ENCODE measurements around the gene UCN. TPM values are rescaled to one million over a fixed set of nuclear protein-coding genes. Genes with fewer than 3 reads are reported as not detected.

Gene UCN, protein sequence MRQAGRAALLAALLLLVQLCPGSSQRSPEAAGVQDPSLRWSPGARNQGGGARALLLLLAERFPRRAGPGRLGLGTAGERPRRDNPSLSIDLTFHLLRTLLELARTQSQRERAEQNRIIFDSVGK
- polyA plus RNA-seq (2011; rRNA removed) (0.40 TPM in 1 of 2 replicates, not detected in the other), polyA minus RNA-seq (2011; rRNA and poly(A)+ RNA removed) (not detected in 2 replicates)

DNA sequence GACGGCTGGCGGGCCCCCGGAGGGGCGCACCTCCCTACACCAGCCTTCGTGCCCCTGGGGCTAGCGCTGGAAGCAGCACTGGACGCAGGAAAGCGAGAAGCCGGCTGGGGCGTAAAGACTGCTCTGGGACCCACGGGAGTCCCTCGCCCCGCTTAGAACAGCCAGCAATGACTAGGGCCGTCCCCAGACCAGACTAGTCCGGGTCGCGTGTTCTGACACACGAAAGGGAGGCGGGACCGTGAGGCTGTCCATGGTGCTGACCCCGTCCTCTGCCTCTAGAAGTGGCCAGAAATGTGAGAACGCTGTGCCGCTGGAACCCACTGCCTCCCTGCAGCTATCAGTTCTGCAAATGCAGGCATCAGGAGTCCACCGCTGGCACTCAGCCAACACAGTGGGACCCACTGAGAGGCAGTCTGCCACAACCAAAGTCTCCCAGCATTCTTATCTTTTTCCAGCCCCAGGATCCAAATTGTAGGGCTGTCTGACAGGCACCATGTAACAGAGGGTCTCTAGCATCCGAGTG is at the start of gene UCN:
TSS of gene UCN (minus strand) at position 87 of the 523 bp plus-strand sequence. CDS start 550 bp downstream, outside the sequence.
- peaks cover 38% of the 10 kb centered on the region for H3K27me3 ChIP-seq (ENCODE audit: control insufficient read depth, insufficient read depth, low read length)
- no peak for DNase-seq (ENCODE audit: low read depth, low spot score)
- no peak within 1 kb of the TSS for H3K4me3 ChIP-seq (ENCODE audit: low read depth, low read length)
- POLR2A ChIA-PET, result no interaction called here
- CTCF ChIA-PET, result interaction anchor here (1.1 kb wide), 1 partner anchor 28 kb away, joined by 6 read pairs; no protein-coding TSS in a partner anchor
- TF ChIP-seq, protein P1, sequence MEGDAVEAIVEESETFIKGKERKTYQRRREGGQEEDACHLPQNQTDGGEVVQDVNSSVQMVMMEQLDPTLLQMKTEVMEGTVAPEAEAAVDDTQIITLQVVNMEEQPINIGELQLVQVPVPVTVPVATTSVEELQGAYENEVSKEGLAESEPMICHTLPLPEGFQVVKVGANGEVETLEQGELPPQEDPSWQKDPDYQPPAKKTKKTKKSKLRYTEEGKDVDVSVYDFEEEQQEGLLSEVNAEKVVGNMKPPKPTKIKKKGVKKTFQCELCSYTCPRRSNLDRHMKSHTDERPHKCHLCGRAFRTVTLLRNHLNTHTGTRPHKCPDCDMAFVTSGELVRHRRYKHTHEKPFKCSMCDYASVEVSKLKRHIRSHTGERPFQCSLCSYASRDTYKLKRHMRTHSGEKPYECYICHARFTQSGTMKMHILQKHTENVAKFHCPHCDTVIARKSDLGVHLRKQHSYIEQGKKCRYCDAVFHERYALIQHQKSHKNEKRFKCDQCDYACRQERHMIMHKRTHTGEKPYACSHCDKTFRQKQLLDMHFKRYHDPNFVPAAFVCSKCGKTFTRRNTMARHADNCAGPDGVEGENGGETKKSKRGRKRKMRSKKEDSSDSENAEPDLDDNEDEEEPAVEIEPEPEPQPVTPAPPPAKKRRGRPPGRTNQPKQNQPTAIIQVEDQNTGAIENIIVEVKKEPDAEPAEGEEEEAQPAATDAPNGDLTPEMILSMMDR (IDR thresholded peaks at IDR 0.05; ENCODE audit: low read depth, low read length), result no peak
- peaks cover 5% of the 10 kb centered on the region; the same call in 1 of the 2 replicates for H3K9me3 ChIP-seq (ENCODE audit: control insufficient read depth, insufficient read depth, low read length)
- H3K27ac ChIP-seq (ENCODE audit: low read depth, low read length), result no peak within 1 kb of the TSS

DNA sequence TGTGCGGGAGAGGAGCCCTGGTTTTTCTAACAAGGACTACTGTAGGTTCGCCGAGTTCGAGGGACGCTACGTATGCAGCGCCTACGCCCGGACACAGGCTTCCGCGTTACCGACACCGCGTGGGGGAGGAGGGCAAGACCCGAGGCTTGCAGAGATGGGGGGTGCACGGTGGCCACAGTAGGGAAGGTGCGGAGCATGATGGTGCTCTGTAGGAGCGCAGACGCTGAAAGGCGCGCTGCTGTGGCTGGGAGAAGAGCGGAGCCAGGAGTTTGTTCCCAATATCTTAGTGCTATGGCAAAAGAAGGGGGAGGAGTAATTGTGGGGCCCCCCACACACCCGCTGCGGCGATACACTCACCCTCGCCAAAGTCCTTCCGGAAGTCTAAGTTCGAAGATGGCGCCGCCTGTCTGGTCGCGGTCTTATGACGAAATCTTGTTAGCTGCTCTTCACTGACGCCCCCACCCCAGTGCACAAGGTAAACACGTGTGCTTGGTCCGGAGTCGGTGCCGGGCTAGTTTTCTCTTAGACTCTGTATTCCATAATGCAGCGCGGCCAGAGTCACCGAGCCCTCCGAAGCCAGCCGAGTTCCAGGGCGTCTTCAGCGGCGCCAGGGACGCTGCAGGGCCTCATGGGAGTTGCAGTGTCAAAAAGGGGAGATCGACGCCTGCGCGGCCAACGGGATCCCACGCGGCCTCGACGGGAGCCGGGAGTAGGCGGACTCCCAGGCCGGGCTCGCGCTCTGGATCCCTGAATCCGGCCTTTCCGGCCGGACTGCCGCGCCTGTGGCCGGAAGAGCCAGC is 48.3 kb upstream of the UCN start, which contains the start of gene GTF3C2:
TSS of gene GTF3C2 (minus strand) at position 383 of the 800 bp plus-strand sequence. CDS start 13,210 bp downstream, outside the sequence.
- H3K27ac ChIP-seq (ENCODE audit: low read depth, low read length), result peak within 1 kb of the TSS; percentile 96
- H3K4me3 ChIP-seq (ENCODE audit: low read depth, low read length), result peak within 1 kb of the TSS; percentile 98
- TF ChIP-seq, protein P1 (IDR thresholded peaks at IDR 0.05; ENCODE audit: low read depth, low read length), result no peak
- H3K9me3 ChIP-seq (ENCODE audit: control insufficient read depth, insufficient read depth, low read length), result no peaks in the 10 kb centered on the region; the same call in 1 of the 2 replicates
- POLR2A ChIA-PET, result interaction anchor here (0.8 to 2.2 kb wide), 9 partner anchors 10 to 307 kb away, joined by 3 to 35 read pairs (median 4); partner anchors contain the start of genes CCDC121, EIF2B4, GPN1 and MPV17
- no peaks in the 10 kb centered on the region for H3K27me3 ChIP-seq (ENCODE audit: control insufficient read depth, insufficient read depth, low read length)
- CTCF ChIA-PET, result interaction anchor here (0.6 to 1.8 kb wide), 3 partner anchors 13 to 84 kb away, joined by 3 to 5 read pairs (median 3); partner anchors contain the start of genes EIF2B4 and MPV17
- peak; percentile 90 for DNase-seq (ENCODE audit: low read depth, low spot score)

DNA sequence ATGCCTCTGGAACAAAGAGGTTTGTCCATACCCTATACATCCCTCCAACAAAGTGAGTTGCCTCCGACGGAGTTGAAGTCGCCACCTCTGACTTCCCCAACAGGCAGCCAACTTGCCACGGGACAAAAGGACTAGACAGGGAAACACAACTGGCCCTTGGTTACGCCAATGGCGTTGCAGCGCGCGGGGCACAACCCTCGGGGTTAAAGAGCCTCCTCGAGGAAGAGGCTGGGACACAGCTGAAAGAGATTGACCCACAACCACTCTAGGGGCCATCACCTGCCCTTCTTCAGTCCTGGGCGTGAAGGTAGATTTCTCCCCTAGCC is 47.8 kb upstream of the UCN start:
- H3K27me3 ChIP-seq (ENCODE audit: control insufficient read depth, insufficient read depth, low read length), result no peaks in the 10 kb centered on the region
- H3K27ac ChIP-seq (ENCODE audit: low read depth, low read length), result peak overlapping the region; percentile 96
- ChIA-PET POLR2A (interaction anchor here (0.8 to 2.2 kb wide), 8 partner anchors 10 to 307 kb away, joined by 3 to 35 read pairs (median 5); partner anchors contain the start of genes EIF2B4, MPV17, NRBP1 and SLC4A1AP), CTCF (interaction anchor here (1.8 kb wide), 1 partner anchor 33 kb away, joined by 5 read pairs; the partner anchor contains the start of gene MPV17)
- no peak for DNase-seq (ENCODE audit: low read depth, low spot score)
- peak overlapping the region; percentile 98 for H3K4me3 ChIP-seq (ENCODE audit: low read depth, low read length)
- no peaks in the 10 kb centered on the region; the same call in 1 of the 2 replicates for H3K9me3 ChIP-seq (ENCODE audit: control insufficient read depth, insufficient read depth, low read length)
- TF ChIP-seq, protein P1 (IDR thresholded peaks at IDR 0.05; ENCODE audit: low read depth, low read length), result no peak

DNA sequence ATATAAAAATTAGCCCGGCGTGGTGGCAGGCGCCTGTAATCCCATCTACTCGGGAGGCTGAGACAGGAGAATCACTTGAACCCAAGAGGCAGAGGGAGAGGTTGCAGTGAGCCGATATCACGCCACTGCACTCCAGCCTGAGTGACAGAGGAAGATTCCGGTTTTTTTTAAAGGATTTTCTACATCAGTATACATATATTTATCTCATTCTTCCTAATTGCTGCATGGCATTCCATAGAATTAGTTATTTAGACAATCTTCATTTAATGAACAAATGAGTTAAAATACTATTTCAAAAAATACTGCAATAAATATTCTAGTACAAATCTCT is 46.3 kb upstream of the UCN start:
- Histone ChIP-seq H3K27me3 (ENCODE audit: control insufficient read depth, insufficient read depth, low read length) (no peaks in the 10 kb centered on the region), H3K9me3 (ENCODE audit: control insufficient read depth, insufficient read depth, low read length) (no peaks in the 10 kb centered on the region; the same call in 1 of the 2 replicates), H3K4me3 (ENCODE audit: low read depth, low read length) (no peak overlapping the region), H3K27ac (ENCODE audit: low read depth, low read length) (no peak overlapping the region)
- ChIA-PET CTCF (no interaction called here), POLR2A (interaction anchor here (0.6 to 0.7 kb wide), 2 partner anchors 15 to 25 kb away, joined by 3 to 4 read pairs; partner anchors contain the start of gene EIF2B4)
- TF ChIP-seq, protein P1 (IDR thresholded peaks at IDR 0.05; ENCODE audit: low read depth, low read length), result no peak
- no peak for DNase-seq (ENCODE audit: low read depth, low spot score)

Data from AG04450 (cell line).